MM.1S (cell line): ENCODE measurements around the gene SLIT3.

Experiments used
- DNase-seq: peaks from one replicate; pipeline ENCODE4 v3.0.0-alpha.2; 2015
- H2AFZ ChIP-seq: fragments of 300-600 bp; sonication (generic); 2 replicates; pipeline ENCODE4 v1.6.0; 2016; ENCODE audit warnings: antibody characterized with exemption, low read length
- H3F3A ChIP-seq: fragments of 300-600 bp; sonication (generic); 2 replicates; pipeline ENCODE4 v1.6.1; 2016; ENCODE audit warnings: mild to moderate bottlenecking, antibody characterized with exemption, low read length, moderate library complexity, mixed read lengths; ENCODE audit not compliant: insufficient read depth
- H3K27ac ChIP-seq: fragments of 300-600 bp; sonication (generic); 2 replicates; pipeline ENCODE4 v1.5.1; 2016; ENCODE audit warnings: mild to moderate bottlenecking, low read length
- H3K27me3 ChIP-seq: fragments of 300-600 bp; sonication (generic); replicated peaks from 2 replicates; pipeline ENCODE4 v1.6.0; 2016; ENCODE audit warnings: low read length; ENCODE audit not compliant: insufficient read depth
- H3K36me3 ChIP-seq: fragments of 300-600 bp; sonication (generic); replicated peaks from 2 replicates; pipeline ENCODE4 v1.6.1; 2016; ENCODE audit warnings: mild to moderate bottlenecking, low read length, mixed read lengths; ENCODE audit not compliant: insufficient read depth
- H3K4me1 ChIP-seq: fragments of 300-600 bp; sonication (generic); 2 replicates; pipeline ENCODE4 v1.6.1; 2016; ENCODE audit warnings: low read length, mixed read lengths
- H3K4me2 ChIP-seq: fragments of 300-600 bp; sonication (generic); 2 replicates; pipeline ENCODE4 v1.6.0; 2016; ENCODE audit warnings: low read depth, low read length
- H3K4me3 ChIP-seq: fragments of 300-600 bp; sonication (generic); 2 replicates; pipeline ENCODE4 v1.5.1; 2016; ENCODE audit warnings: low read length, mixed read lengths
- H3K79me2 ChIP-seq: fragments of 300-600 bp; sonication (generic); 2 replicates; pipeline ENCODE4 v1.6.1; 2016; ENCODE audit warnings: mixed run types, low read length, mixed read lengths
- H3K9ac ChIP-seq: fragments of 300-600 bp; sonication (generic); 2 replicates; pipeline ENCODE4 v1.6.1; 2016; ENCODE audit warnings: low read length, mixed read lengths
- H3K9me2 ChIP-seq: fragments of 300-600 bp; sonication (generic); replicated peaks from 2 replicates; pipeline ENCODE4 v1.6.1; 2016; ENCODE audit warnings: mild to moderate bottlenecking, low read length, mixed read lengths; ENCODE audit not compliant: insufficient read depth
- H3K9me3 ChIP-seq: fragments of 300-600 bp; sonication (generic); replicated peaks from 2 replicates; pipeline ENCODE4 v1.6.1; 2016; ENCODE audit warnings: mild to moderate bottlenecking, low read length, mixed read lengths; ENCODE audit not compliant: insufficient read depth
- H4K20me1 ChIP-seq: fragments of 300-600 bp; sonication (generic); 2 replicates; pipeline ENCODE4 v1.6.1; 2016; ENCODE audit warnings: mild to moderate bottlenecking, low read length, moderate library complexity, mixed read lengths; ENCODE audit not compliant: insufficient read depth
- CTCF ChIP-seq: fragments of 300-600 bp; sonication (generic); IDR thresholded peaks from 2 replicates; pipeline ENCODE4 v1.5.1; 2016; ENCODE audit warnings: antibody characterized with exemption, low read length, mixed read lengths
- EZH2 ChIP-seq: fragments of 300-600 bp; sonication (generic); optimal IDR thresholded peaks from 2 replicates; pipeline ENCODE3; 2017; ENCODE audit warnings: low read depth, mild to moderate bottlenecking, antibody characterized with exemption, low read length, mixed read lengths
- EZH2phosphoT487 ChIP-seq: fragments of 300-600 bp; sonication (generic); IDR thresholded peaks from 2 replicates; pipeline ENCODE4 v1.6.1; 2018; ENCODE audit warnings: antibody characterized with exemption, low read length

SLIT3 gene

GRCh38 chr5:168752012-168752411 is 548.9 kb downstream of the SLIT3 start:
- Histone ChIP-seq H3K4me1 (no peaks in the 10 kb centered on the region), H3F3A (no peaks in the 10 kb centered on the region), H3K9ac (no peak overlapping the region), H3K27ac (no peak overlapping the region), H3K79me2 (no peaks in the 10 kb centered on the region), H4K20me1 (no peaks in the 10 kb centered on the region), H3K4me2 (no peak overlapping the region), H3K4me3 (no peak overlapping the region), H3K27me3 (no peaks in the 10 kb centered on the region), H3K9me2 (no peaks in the 10 kb centered on the region), H2AFZ (no peak overlapping the region), H3K36me3 (no peaks in the 10 kb centered on the region), H3K9me3 (no peaks in the 10 kb centered on the region)
- no peak for TF ChIP-seq EZH2phosphoT487
- no peak for TF ChIP-seq CTCF
- no peak for TF ChIP-seq EZH2
- DNase-seq, result no peak

DNA sequence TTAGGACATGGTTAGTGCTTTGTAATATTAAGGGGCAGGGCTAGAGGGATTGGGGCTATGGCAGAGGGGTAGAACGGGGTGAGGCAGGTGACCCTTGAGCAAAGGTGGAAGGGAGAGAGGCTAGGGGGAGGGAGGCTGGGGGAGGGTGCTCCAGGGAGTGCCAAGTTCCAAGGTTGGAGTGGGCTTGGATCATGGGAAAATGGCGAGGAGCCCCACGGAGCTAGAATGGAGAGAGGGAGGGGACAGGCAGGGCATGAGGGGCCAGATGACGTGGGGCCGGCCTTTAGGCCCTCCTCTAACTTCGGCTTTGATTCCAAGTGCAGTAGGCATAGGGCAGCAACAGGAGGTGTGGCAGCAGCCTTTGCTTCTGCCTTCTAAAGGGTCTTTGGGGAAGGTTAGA is 550.0 kb downstream of the SLIT3 start:
- H3K4me2 ChIP-seq, result no peak overlapping the region
- no peaks in the 10 kb centered on the region for H3K9me3 ChIP-seq
- H3K36me3 ChIP-seq, result no peaks in the 10 kb centered on the region
- TF ChIP-seq EZH2phosphoT487 (no peak), CTCF (no peak), EZH2 (no peak)
- no peak overlapping the region for H3K27ac ChIP-seq
- no peak overlapping the region for H3K4me3 ChIP-seq
- no peak overlapping the region for H2AFZ ChIP-seq
- no peaks in the 10 kb centered on the region for H3K4me1 ChIP-seq
- H3F3A ChIP-seq, result no peaks in the 10 kb centered on the region
- no peak overlapping the region for H3K9ac ChIP-seq
- H3K79me2 ChIP-seq, result no peaks in the 10 kb centered on the region
- H3K27me3 ChIP-seq, result no peaks in the 10 kb centered on the region
- H3K9me2 ChIP-seq, result no peaks in the 10 kb centered on the region
- no peak for DNase-seq
- H4K20me1 ChIP-seq, result no peaks in the 10 kb centered on the region

DNA sequence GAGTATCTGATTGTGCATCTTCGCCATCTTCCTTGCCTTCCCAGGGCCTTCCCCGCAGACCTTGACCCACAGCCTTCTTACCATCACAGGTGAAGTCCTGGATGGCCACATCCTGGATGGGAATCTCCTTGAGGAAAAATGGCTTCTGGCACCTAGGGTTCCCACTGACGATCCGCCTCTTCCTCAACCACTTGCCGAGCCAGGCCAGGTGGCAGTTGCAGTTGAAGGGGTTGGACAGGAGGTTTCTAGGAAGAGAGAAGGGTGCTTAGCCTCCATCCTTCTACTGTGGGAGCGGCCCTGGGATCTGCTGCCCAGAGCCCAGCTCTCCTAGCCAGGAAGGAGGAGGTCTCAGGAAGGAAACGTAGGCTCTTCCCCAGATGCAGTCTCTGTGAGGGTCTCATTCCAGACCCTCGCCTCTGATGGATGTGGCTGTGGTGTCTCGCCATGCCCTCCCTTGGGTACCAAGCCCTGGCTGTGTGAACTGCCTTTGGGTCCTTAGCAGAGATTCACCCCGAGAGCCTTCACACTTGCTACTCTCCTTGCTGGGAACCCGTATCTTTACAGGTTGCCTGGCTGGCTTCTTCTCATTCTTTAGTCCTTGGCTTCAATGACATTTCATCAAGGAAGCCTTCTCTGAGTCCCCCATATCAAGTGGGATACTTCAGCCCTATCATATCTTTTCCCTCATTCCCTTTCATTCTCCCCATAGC is 551.4 kb downstream of the SLIT3 start:
- no peak for DNase-seq
- Histone ChIP-seq H3K9ac (no peak overlapping the region), H3K27me3 (no peaks in the 10 kb centered on the region), H4K20me1 (no peaks in the 10 kb centered on the region), H3K79me2 (no peaks in the 10 kb centered on the region), H3K36me3 (no peaks in the 10 kb centered on the region), H3K9me3 (no peaks in the 10 kb centered on the region), H3F3A (no peaks in the 10 kb centered on the region), H3K4me1 (no peaks in the 10 kb centered on the region), H3K9me2 (no peaks in the 10 kb centered on the region), H3K4me2 (no peak overlapping the region), H2AFZ (no peak overlapping the region), H3K4me3 (no peak overlapping the region), H3K27ac (no peak overlapping the region)
- TF ChIP-seq EZH2 (no peak), EZH2phosphoT487 (no peak), CTCF (no peak)
